Stimulated activated CD8-positive, alpha-beta memory T cell treated with anti-CD3 and anti-CD28 coated beads, Interleukin-12 subunit alpha, Interleukin-12 subunit beta, amount 100 ng/mL, for 24 hours (primary cell): Measurements from ENCODE around the gene A4GALT.
"Not testable (repeated sequence)": the region's sequence is repeated elsewhere in the genome, so short reads cannot be mapped to it uniquely, and the experiment has no call there.

ENCODE experiments used
- DNase-seq: peaks from one replicate; pipeline ENCODE4 v3.0.0-alpha.2; 2020; ENCODE audit errors: extremely low read depth

Gene A4GALT, protein sequence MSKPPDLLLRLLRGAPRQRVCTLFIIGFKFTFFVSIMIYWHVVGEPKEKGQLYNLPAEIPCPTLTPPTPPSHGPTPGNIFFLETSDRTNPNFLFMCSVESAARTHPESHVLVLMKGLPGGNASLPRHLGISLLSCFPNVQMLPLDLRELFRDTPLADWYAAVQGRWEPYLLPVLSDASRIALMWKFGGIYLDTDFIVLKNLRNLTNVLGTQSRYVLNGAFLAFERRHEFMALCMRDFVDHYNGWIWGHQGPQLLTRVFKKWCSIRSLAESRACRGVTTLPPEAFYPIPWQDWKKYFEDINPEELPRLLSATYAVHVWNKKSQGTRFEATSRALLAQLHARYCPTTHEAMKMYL

DNA sequence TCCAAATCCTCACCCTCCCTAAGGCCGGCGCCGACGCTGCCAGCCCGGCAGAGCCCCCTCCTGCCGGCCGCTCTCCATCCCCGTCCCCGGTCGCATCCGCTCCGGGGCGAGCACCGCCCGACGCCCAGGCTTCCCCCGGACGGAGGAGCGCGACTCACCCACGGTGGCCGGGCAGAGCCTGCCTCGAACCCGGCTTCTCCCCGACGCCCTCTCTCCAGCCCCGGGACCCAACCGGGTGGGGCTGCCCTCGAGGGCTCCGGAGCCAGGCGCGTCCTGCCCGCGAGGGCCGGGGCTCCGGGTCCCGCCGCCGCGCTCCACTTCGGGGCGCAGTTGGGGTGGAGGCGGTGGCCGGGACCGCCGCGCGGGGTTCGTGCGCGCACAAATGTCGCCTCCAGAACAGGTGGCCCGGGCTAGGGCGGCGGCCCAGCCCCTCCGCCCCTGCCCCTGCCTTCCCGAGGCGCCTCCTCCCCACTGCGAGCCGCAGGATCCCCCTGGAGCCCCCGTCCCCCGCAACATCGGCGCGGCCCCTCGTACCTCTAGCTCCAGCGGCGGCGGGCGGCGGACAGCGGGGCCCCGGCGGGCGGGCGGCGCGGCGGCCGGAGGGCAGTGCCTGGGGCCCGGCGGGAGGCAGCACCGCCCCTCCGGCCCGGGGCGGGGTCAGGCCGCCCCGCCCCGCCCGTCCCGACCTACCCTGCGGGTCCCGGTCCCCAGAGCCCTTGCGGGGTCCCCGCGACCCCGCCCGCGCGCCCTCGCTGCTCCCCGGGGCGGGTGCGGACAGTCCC lies at the start of gene A4GALT:
TSS of gene A4GALT (minus strand) at position 608 of the 782 bp plus-strand sequence. CDS start 26,919 bp downstream, outside the sequence.
- no peak for DNase-seq

- DNase-seq, result no peak
Measured at GRCh38 chr22:42770448-42770726, 49.7 kb upstream of the A4GALT start.

DNA sequence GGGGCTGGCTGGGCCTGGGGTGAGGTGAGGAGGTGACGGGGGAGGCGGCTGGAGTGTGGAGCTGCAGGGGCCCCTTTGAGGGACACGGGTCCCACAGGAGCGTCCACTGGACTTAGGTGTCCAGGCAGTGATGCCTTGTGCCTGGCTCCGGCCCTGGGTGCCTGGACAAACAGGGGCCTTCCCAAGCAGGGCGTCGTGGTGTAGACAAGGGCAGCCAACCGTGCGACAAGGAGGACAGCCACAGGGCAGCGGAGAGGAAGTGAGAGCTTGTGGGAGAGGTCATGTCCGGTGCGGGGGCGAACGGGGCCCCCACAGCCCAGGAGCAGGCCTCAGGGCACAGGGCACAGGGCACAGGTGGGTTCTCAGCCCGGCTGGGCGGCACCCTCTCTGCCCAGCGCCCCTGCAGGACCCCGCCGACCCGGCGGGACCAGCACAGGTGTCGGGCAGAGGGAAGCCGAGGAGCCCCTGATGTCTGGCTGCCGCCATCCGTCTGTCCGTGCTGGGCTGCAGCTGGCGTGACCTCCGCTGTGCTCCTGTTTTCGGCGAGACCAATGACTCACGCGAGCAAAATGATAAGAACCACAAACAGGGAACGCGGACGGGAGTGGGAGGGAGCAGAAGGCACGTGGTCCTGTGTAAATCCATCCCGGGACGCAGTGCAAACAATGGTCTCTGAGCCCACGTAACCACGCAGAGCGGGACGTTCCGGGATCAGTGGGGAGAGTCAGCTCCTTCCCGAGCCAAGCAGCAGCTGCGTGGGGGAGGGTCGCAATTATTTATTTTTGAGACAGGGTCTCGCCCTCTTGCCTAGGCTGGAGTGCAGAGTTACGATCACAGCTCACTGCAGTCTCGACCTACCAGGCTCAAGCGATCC lies 49.1 kb upstream of the A4GALT start:
- no peak for DNase-seq

DNA sequence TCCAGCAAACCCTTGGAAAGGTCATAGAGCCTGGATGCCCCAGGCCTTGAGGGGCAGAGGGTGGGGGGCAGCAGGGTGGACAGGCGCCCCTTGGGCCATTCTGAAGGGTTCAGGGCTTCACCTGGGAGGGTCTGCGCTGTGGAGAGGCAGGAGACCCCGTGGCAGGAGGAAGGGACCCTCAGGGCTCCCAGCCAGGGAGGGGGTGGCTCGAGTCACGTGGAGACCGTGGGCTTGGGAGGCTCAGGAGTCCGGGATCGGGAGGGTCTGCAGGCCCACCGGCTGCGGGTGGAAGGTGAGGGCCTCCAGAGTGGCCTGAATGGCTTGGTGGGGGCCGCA lies 48.5 kb upstream of the A4GALT start:
- no peak for DNase-seq

GRCh38 chr22:42768385-42769035 lies 47.8 kb upstream of the A4GALT start:
- no peak for DNase-seq

- DNase-seq, result no peak
Measured at GRCh38 chr22:42766860-42767259, 46.2 kb upstream of the A4GALT start.

- DNase-seq, result no peak
Measured at GRCh38 chr22:42764895-42765363, 44.3 kb upstream of the A4GALT start.

DNA sequence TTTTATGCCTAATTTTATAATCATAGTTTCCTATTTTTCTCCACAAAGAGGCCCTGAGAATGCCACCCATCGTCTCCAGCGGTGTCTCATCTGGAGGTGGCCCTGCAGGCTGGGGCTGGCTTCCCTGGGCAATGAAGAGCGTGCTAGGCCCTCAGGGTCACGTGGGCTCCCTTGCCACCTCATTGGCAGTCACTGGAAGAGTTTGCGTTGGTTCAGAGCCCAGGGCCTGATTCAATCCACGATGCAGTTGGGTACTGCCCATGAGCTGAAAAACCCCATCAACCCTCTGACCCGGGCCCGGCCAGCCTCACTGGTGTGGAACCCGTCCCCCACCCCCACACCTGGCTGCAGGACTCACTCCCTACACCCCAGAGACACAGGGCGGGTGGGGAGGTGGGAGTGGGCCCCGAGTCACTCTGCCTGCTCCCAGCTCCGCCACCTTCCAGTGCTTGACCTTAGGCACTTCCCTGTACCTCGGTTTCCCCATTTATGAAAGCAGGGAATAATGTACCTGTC lies 43.4 kb upstream of the A4GALT start:
- DNase-seq, result no peak

DNA sequence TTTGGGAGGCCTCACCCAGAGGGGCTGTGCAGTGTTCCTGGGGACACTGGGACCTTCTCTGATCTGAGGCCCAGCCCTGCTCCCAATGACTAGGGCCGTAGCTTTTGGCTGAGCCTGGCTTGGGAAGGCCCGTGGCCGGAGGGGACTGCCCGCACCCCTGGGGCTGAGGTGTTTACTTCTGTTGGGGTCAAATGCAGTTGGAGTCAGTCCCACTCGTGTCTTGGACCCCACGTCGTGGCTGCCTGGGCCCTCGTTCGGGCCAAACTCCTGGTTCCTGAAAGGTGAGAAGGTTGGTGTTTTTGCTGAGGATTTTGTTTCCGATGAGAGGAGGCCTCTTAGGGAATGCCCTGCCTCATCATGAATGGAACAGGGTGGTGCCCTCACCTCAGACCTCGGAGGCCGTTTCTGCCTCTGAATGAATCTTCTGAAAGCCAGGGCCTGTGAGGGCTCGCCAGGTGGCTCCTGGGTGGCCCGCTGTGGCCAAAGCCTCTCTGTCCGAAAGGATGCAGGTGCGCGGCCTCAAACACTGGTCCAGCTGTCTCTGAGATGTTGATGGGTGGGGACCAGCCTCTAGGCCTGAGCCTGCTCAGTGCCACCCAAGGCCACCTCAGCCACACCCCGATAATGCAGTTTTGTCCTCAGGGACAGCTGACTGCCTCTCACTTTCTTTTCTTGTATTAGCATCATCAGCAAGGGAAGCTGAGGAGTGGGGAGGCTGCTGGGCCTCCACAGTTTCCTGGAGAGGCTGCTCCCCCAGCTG lies 40.3 kb upstream of the A4GALT start:
- no peak for DNase-seq

- no peak for DNase-seq
Measured at GRCh38 chr22:42758931-42759629, 38.4 kb upstream of the A4GALT start.

GRCh38 chr22:42755553-42755952 lies 34.9 kb upstream of the A4GALT start:
- DNase-seq, result not testable (repeated sequence)

DNA sequence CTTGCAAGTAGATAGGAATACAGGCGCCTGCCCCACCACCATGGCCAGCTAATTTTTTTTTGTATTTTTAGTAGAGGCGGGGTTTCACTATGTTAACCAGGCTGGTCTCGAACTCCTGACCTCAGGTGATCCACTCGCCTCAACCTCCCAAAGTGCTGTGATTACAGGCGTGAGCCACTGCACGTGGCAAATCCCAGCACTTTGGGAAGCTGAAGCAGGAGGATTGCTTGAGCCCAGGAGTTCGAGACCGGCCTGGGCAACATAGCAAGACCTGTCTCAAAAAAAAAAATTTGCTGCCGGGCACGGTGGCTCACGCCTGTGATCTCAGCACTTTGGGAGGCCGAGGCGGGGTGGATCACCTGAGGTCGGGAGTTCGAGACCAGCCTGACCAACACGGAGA lies 34.5 kb upstream of the A4GALT start:
- DNase-seq, result not testable (repeated sequence)

GRCh38 chr22:42754658-42755057 lies 34.0 kb upstream of the A4GALT start:
- no peak for DNase-seq

DNA sequence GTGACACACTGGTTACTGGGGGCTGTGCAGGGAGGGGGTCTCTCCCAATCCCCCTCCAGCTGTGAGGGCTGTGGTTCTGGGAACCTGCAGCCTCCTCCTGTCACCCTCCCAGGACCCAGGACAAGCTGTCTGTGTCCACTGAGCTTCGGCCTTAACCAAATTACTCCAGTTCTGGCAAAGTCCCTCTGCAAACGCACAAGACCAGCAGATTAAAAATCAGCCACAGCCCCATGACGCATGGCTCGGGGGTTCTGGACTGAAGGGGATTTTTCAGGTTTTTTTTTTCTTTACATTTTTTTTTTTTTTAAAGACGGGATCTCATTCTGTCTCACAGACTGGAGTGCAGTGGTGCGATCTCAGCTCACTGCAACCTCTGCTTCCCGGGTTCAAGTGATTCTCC lies 32.2 kb upstream of the A4GALT start:
- no peak for DNase-seq

GRCh38 chr22:42752230-42752746 lies 31.6 kb upstream of the A4GALT start:
- no peak for DNase-seq

DNA sequence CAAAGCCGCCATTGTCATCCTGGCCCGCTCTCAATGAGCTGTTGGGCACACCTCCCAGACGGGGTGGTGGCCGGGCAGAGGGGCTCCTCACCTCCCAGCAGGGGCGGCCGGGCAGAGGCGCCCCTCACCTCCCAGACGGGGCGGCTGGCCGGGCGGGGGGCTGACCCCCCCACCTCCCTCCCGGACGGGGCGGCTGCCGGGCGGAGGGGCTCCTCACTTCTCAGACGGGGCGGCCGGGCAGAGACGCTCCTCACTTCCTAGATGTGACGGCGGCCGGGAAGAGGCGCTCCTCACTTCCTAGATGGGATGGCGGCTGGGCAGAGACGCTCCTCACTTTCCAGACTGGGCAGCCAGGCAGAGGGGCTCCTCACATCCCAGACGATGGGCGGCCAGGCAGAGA lies 29.8 kb upstream of the A4GALT start:
- DNase-seq, result not testable (repeated sequence)

DNA sequence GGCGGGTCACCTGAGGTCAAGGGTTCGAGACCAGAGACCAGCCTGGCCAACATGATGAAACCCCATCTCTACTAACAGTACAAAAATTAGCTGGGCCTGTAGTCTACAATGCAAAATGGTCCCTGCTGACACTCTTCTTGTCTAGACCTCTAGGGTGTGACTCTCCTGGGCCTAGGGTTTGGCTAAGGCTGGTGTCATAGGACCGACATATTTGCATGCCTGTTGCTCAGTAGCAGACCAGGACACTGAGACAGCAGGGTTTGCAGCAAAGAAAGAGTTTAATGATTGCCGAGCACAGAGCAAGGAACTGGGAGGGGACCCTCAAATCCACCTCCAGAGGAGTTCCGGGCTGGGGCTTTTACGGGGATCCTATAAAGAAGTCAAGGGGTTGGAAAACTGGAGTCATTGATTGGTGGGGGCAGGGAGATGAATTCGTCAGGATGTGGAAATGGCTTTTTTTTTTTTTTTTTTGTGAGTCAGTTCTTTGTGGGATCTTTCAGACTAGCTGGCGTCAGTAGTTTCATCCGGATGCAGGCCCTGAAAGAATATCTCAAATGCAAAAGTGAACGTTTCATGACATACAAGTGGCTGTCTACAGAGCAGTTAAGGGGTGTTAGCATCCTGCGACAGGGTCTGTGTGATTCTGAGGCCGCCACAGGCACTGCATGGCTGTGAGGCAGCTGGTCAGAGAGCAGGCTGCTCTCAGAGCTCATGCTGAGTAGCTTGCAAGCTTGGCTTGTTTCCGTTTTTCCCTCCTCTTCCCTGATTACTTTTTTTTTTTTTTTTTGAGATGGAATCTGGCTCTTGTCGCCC lies 27.2 kb upstream of the A4GALT start:
- DNase-seq, result no peak

- DNase-seq, result no peak
Measured at GRCh38 chr22:42745118-42745517, 24.4 kb upstream of the A4GALT start.

DNA sequence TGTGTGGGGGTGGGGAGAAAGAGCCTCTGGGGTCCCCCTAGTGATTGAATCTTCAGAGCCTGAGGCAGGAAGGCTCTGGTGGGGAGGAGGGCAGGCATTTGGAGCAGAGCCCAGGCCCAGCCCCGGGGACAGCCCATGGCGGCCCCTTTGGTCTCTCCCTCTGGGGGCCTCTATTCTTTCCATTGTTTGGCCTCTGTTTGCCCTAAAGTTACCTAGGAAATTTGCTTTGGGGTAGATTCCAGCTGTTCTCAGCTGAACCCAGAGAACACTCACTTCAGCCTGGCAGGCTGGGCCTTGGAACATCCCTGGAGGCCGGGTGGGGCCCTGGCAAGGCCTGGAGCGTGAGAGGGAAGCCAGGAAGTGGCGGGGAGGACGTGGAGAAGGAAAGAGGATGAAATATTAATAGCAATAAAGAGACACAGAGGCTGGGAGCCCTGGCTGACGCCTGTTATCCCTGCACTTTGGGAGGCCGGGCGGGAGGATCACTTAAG lies 22.9 kb upstream of the A4GALT start:
- no peak for DNase-seq
